GM18520 (cell line): ENCODE data around the gene HSF5.
"Not testable (repeated sequence)": the region's sequence is repeated elsewhere in the genome, so short reads cannot be mapped to it uniquely, and the experiment has no call there.

Experiments used
- ATAC-seq: cut with Tn5 transposase; IDR thresholded peaks from one replicate; pipeline ENCODE4 v1.9.1; 2021; ENCODE audit not compliant: unreplicated experiment

HSF5 gene

DNA sequence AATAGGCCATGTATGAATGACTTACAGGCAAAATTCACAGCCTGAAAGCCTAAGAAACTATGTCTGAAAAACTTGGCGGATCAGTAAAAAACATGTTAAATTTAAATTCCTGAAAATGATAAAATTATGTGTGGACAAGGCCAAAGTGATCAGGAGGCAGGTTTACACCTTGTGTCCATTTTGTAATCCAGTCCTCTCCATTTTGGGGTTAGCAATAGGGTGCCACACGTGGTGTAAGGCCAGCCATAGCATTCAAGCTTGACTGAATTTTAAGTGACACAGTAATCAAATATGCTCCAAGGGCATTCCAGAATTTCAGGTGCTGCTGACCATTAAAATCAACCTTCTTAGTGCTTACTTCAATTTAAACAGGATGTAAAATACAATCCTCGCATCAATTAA, 73.6 kb downstream of the HSF5 start:
- no peak for ATAC-seq

DNA sequence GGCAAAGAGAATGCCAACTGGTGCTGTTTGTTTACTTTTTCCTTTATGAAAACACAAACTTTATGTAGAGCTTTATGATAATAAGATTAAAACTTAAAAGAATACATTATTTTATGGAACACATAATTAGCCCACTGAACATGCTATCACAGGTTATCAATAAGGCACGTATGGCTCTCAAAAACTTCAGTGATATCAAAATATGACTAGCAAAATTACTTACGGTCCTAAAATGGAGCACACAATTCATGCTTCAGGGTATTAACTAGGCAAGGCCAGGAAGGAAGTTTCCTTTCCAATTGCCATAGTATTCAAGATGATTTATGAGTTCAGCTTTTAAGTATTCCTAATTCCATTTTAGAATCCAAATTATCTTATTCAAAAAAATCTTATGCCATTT, 74.5 kb downstream of the HSF5 start:
- ATAC-seq = no peak

GRCh38 chr17:58412961-58413586, 75.1 kb downstream of the HSF5 start:
- no peak for ATAC-seq

DNA sequence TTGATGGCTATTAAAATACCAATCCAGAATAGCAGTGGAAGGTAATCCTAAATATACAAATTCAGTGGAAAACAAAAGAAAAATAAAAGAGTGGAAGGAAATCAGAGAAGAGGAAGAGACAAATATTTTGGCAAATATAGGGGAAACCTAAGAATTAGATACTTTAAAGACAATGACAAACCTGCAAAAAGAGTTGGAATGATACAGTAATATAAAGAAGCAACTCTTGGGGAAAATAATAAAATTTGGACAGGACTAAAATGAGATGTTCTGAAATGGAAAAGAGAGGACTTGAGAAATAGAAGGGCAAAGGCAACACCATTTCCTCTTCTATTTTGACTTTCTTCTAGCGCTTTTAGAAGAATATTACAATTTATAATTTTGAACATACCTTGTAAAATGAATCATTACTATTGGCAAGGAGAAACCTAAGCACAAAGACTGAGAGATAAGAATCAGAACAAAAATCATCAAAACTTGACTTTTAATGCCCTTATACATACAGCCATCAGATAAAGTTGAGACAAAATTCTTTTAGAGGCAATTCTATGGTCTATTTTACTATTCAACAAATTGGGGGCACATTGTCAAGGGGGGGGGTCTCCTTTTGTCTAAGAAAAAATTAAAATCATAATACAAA, 76.0 kb downstream of the HSF5 start:
- no peak for ATAC-seq

GRCh38 chr17:58411408-58411894, 76.8 kb downstream of the HSF5 start:
- no peak for ATAC-seq

DNA sequence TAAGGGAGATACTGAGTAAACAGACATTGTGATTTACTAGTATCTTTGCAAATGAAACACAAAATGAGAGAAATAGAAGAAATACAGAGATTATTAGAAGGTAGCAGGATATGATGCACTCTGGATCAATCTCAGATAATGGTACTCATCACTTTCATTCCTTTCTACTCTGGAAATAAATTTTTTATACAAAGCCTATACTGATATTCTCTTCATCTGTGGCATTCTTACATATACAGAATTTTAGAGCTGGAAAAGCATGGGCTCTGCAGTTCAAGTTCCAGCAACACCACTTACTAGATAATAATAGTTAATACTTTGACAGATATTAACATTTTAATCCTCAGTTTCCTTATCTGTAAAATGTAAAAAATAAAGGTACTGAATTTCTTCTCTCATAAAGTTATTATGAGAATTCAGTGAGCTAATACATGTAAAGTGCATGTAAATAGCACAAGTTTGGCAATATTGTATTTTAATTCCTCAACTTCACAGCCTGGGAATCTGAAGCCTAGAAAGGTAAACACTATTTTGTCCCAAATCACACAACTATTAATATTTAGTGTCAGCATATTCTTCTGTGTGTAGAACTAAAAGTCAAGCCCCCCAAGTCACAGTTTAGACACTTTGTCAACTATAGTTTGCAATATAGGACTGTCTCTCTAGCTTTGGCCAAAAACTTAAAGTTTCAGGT, 77.3 kb downstream of the HSF5 start:
- no peak for ATAC-seq

DNA sequence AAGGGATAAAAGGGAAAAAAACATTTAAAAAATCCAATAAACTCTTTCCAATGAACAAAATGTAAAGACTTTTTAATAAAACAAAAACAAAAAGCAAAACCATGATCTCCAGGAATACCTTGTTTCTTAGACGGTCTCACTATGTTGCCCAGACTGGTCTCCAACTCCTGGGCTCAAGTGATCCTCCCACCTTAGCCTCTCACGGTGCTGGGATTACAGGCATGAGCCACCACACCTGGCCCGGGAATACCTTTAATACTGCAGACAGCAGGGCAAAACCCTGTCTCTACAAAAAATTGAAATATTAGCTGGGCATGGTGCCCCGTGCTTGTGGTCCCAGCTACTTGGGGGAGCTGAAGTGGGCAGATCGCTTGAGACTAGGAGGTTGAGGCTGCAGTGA, 78.8 kb downstream of the HSF5 start:
- no peak for ATAC-seq

- ATAC-seq = no peak
Observed at GRCh38 chr17:58403311-58403710, 84.9 kb downstream of the HSF5 start.

- ATAC-seq = no peak
Observed at GRCh38 chr17:58402679-58403078, 85.5 kb downstream of the HSF5 start.

GRCh38 chr17:58402047-58402446, 86.2 kb downstream of the HSF5 start:
- ATAC-seq = no peak

DNA sequence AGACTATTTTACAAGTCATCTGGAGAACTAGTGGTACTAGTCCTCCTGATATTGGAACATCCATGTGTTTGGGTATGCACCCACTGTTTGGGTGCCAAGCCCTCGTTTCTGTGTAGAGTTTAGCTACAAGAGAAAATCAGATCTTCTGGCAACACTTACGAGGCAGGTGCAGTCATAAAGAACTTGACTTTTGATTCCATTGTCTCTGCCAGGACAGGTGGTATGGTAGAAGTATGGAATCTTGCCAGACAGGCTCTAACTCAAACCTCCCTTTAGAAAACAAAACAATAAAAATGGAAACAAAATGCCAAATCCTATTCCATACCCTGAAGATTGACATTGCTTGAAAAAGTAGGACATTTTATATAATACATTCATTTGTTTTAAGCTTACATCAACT, 86.9 kb downstream of the HSF5 start:
- no peak for ATAC-seq

DNA sequence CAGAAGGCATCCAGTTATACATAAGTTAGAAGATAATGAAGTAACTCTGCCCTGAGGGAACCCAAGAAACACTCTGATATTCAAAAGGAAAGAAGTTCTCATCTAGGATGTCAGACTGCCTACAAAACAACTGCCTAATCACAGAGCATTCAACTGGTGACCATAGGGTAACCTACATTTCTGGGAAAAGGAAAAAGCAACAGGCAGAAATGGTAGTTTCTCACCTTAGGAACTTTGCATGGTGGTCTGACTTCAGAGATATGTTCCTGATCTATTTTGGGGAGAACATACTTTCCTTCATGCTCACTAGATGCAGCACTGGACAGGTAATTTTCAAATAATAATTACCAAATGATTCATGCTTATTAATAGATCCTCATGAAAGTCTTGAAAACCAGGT, 87.4 kb downstream of the HSF5 start:
- no peak for ATAC-seq

- no peak for ATAC-seq
Observed at GRCh38 chr17:58399974-58400373, 88.2 kb downstream of the HSF5 start.

GRCh38 chr17:58398574-58399266, 89.5 kb downstream of the HSF5 start:
- ATAC-seq = no peak

- ATAC-seq = not testable (repeated sequence)
Observed at GRCh38 chr17:58397421-58397820, 90.8 kb downstream of the HSF5 start.

DNA sequence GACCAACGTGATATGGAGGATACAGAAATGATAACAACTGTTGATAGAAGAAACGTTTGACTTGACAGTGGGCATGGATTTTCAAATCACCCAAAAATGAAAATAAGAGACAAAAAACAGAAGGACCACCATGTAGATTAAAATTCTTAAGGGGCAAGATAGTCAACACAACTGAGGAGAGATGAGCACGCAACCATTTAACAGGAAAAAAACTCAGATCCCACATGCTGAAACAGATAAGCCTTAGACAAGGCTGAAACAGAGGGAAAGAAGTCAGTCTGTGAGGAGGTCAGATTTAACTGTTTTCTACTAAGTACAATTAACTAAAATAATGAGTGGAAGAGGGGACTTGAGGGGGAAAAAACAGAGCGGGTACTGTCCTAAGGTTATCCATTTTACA, 92.0 kb downstream of the HSF5 start:
- ATAC-seq = no peak

DNA sequence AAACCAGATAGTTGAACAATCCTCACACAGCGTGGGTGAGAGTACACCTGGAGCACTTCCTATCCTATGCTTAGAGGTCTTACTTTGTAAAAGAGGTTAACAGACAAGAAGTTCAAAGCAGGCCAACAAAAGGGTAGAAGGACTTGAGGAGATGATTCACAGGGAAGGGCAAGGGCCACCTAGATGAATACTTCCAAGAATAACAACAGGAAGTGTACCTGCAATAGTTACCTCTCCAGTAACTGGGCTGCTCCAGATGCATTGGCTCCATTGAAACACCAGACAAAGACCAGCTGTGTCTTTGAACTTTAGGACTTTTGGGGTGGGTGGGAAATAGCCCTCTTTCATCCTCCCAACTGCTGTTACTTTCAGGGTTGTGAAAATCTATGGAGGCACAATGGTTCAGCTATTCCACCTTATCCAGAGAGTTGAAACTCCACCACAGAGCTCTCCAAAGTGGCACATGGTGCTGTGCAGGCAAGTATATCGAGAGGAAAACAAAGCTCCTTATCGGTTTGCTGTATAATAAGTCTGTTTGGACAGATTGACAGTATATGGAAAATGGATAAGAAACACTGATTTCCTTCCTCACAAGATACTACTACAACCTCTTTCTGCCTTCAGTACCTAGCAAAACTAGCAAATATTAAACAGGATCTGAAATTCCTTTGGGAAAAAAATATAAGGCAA, 93.5 kb downstream of the HSF5 start:
- ATAC-seq = no peak

DNA sequence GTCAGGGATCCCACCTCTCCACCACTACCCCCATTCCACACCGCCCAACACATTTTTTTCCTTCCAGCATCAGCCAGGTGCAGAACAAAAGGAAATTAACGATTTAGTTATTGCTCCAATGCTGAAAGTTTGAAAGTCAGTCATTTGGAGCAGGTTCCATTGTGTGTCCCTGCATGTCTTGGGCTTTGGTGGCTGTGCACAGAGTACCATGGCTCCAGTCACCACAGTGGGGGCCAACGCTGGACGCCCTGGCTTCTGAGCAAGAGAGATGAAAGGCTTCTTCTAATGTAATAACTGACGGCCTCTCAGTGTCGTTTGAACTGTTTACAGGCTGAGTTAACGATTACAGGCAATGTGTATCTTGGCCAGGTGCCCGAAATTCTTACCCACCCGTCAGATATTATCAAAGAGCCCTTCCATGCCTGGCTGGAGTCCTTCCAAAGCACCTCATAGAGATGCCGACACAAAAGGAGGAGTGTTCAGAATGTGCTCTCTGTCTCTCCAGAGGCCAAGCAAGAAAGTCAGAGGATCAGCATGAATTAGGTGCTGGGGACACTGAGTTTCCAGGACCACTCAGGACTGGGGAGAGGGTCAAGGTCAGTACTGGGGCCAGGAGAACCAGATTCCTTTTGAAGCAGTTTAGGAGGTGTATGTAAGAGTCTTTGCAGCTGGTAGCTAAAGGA, 96.8 kb downstream of the HSF5 start:
- ATAC-seq = no peak

- no peak for ATAC-seq
Observed at GRCh38 chr17:58390884-58391283, 97.3 kb downstream of the HSF5 start.
